Keratinocyte (primary cell): Measurements from ENCODE around the gene SUN2.

Experiments used
- EZH2 ChIP-seq: IDR thresholded peaks from one replicate; pipeline ENCODE4 v1.6.1; 2012; ENCODE audit warnings: inconsistent platforms, mild to moderate bottlenecking, low read length, moderate library complexity
- TF ChIP-seq, protein P1 (sequence below), 3 experiments: IDR thresholded peaks in 1 of 3; conservative IDR thresholded peaks in 1 of 3; optimal IDR thresholded peaks in 1 of 3; 2 replicates in 2 of 3; 3 replicates in 1 of 3; pipeline versions ENCODE3 to v1.5.1; 2011; ENCODE audit warnings: low read length in 3 of 3, mild to moderate bottlenecking in 3 of 3, moderate library complexity in 2 of 3, control low read depth in 1 of 3, inconsistent platforms in 1 of 3; ENCODE audit not compliant: insufficient read depth in 2 of 3; ENCODE audit errors: extremely low read depth in 1 of 3

GRCh38 chr22:38724926-38725571 lies 30.7 kb downstream of the SUN2 start:
- TF ChIP-seq, protein P1, sequence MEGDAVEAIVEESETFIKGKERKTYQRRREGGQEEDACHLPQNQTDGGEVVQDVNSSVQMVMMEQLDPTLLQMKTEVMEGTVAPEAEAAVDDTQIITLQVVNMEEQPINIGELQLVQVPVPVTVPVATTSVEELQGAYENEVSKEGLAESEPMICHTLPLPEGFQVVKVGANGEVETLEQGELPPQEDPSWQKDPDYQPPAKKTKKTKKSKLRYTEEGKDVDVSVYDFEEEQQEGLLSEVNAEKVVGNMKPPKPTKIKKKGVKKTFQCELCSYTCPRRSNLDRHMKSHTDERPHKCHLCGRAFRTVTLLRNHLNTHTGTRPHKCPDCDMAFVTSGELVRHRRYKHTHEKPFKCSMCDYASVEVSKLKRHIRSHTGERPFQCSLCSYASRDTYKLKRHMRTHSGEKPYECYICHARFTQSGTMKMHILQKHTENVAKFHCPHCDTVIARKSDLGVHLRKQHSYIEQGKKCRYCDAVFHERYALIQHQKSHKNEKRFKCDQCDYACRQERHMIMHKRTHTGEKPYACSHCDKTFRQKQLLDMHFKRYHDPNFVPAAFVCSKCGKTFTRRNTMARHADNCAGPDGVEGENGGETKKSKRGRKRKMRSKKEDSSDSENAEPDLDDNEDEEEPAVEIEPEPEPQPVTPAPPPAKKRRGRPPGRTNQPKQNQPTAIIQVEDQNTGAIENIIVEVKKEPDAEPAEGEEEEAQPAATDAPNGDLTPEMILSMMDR (optimal IDR thresholded peaks at IDR 0.05 in 1 of 3, IDR thresholded peaks at IDR 0.05 in 1 of 3, conservative IDR thresholded peaks at IDR 0.05 in 1 of 3; ENCODE audit: extremely low read depth in 1 of 3, insufficient read depth in 2 of 3, low read length in 3 of 3), result peak; percentile 56 to 69 (median 64)
- no peak for TF ChIP-seq EZH2
